IMR-90 (cell line): ENCODE measurements around the gene MTA3.

ENCODE experiments used
- BHLHE40 ChIP-seq: fragments of 150-350 bp; IDR thresholded peaks from 2 replicates; pipeline ENCODE4 v1.6.1; 2016; ENCODE audit warnings: mild to moderate bottlenecking, low read depth, low read length
- CEBPB ChIP-seq: IDR thresholded peaks from 2 replicates; pipeline ENCODE4 v1.6.1; 2012; ENCODE audit warnings: low read depth, low read length, improper control_type of control experiment
- CTCF ChIP-seq: conservative IDR thresholded peaks from 2 replicates; pipeline ENCODE4 v1.5.1; 2012; ENCODE audit warnings: mild to moderate bottlenecking, low read depth, low read length, improper control_type of control experiment
- ELK1 ChIP-seq: fragments of 150-350 bp; IDR thresholded peaks from 2 replicates; pipeline ENCODE4 v1.6.1; 2016; ENCODE audit warnings: low read depth, mild to moderate bottlenecking, low read length, moderate library complexity, borderline replicate concordance
- MXI1 ChIP-seq: IDR thresholded peaks from 2 replicates; pipeline ENCODE4 v1.6.1; 2012; ENCODE audit warnings: low read depth, mild to moderate bottlenecking, low read length, moderate library complexity, borderline replicate concordance
- NFE2L2 ChIP-seq: fragments of 150-350 bp; IDR thresholded peaks from 2 replicates; pipeline ENCODE4 v1.6.1; 2016; ENCODE audit warnings: low read depth, mild to moderate bottlenecking, low read length
- POLR2A ChIP-seq: IDR thresholded peaks from 2 replicates; pipeline ENCODE4 v1.6.1; 2012; ENCODE audit warnings: mild to moderate bottlenecking, low read depth, low read length
- RFX5 ChIP-seq: IDR thresholded peaks from 2 replicates; pipeline ENCODE4 v1.8.0; 2012; ENCODE audit warnings: low read depth, mild to moderate bottlenecking, low read length, moderate library complexity
- SMC3 ChIP-seq: fragments of 150-350 bp; IDR thresholded peaks from 2 replicates; pipeline ENCODE4 v1.6.1; 2016; ENCODE audit warnings: low read depth, mild to moderate bottlenecking, antibody characterized with exemption, low read length, moderate library complexity
- TF ChIP-seq, protein P1 (sequence below): fragments of 150-350 bp; IDR thresholded peaks from 2 replicates; pipeline ENCODE4 v1.6.1; 2017; ENCODE audit warnings: mild to moderate bottlenecking, antibody characterized with exemption, low read length, low read depth

GRCh38 chr2:42754776-42755140 is 186.3 kb downstream of the MTA3 start:
- no peak for TF ChIP-seq CTCF
- no peak for TF ChIP-seq RFX5
- TF ChIP-seq ELK1, result no peak
- no peak for TF ChIP-seq CEBPB
- TF ChIP-seq SMC3, result no peak
- TF ChIP-seq BHLHE40, result no peak
- no peak for TF ChIP-seq MXI1
- no peak for TF ChIP-seq POLR2A
- no peak for TF ChIP-seq NFE2L2
- TF ChIP-seq, protein P1, sequence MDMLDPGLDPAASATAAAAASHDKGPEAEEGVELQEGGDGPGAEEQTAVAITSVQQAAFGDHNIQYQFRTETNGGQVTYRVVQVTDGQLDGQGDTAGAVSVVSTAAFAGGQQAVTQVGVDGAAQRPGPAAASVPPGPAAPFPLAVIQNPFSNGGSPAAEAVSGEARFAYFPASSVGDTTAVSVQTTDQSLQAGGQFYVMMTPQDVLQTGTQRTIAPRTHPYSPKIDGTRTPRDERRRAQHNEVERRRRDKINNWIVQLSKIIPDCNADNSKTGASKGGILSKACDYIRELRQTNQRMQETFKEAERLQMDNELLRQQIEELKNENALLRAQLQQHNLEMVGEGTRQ, result no peak
